ENCODE measurements around the gene PPARD.
"Not testable (repeated sequence)": the region's sequence is repeated elsewhere in the genome, so short reads cannot be mapped to it uniquely, and the experiment has no call there.

PPARD gene

GRCh38 chr6:35381132-35381531 is 38.8 kb downstream of the PPARD start:
- DNase-seq (ENCODE audit: low read depth, low spot score): no peak
- Histone ChIP-seq H3K27ac (no peak overlapping the region), H3K36me3 (ENCODE audit: insufficient read depth, low read length) (no peaks in the 10 kb centered on the region), H3K9me3 (ENCODE audit: low read depth, low read length) (no peaks in the 10 kb centered on the region), H3K4me3 (no peak overlapping the region), H3K9ac (ENCODE audit: insufficient read length) (no peak overlapping the region)
- TF ChIP-seq POLR2AphosphoS5 (IDR thresholded peaks at IDR 0.05; ENCODE audit: borderline replicate concordance, low read depth, low read length) (no peak), FOXP2 (optimal IDR thresholded peaks at IDR 0.05; ENCODE audit: control extremely low read depth, extremely low read length, insufficient read depth) (no peak), EZH2 (IDR thresholded peaks at IDR 0.05) (no peak)

- DNase-seq (ENCODE audit: low read depth, low spot score): no peak
- H3K9ac ChIP-seq (ENCODE audit: insufficient read length): no peak overlapping the region
- H3K4me3 ChIP-seq: no peak overlapping the region
- TF ChIP-seq EZH2 (IDR thresholded peaks at IDR 0.05) (no peak), POLR2AphosphoS5 (IDR thresholded peaks at IDR 0.05; ENCODE audit: borderline replicate concordance, low read depth, low read length) (no peak), FOXP2 (optimal IDR thresholded peaks at IDR 0.05; ENCODE audit: control extremely low read depth, extremely low read length, insufficient read depth) (no peak)
- H3K9me3 ChIP-seq (ENCODE audit: low read depth, low read length): no peaks in the 10 kb centered on the region
- H3K27ac ChIP-seq: no peak overlapping the region
- no peaks in the 10 kb centered on the region for H3K36me3 ChIP-seq (ENCODE audit: insufficient read depth, low read length)
These were observed 39.7 kb downstream of the PPARD start for GRCh38 chr6:35382015-35382414.

- Histone ChIP-seq H3K36me3 (ENCODE audit: insufficient read depth, low read length) (no peaks in the 10 kb centered on the region), H3K27ac (no peak overlapping the region), H3K9me3 (ENCODE audit: low read depth, low read length) (no peaks in the 10 kb centered on the region), H3K4me3 (no peak overlapping the region), H3K9ac (ENCODE audit: insufficient read length) (no peak overlapping the region)
- DNase-seq (ENCODE audit: low read depth, low spot score): no peak
- TF ChIP-seq FOXP2 (optimal IDR thresholded peaks at IDR 0.05; ENCODE audit: control extremely low read depth, extremely low read length, insufficient read depth) (no peak), POLR2AphosphoS5 (IDR thresholded peaks at IDR 0.05; ENCODE audit: borderline replicate concordance, low read depth, low read length) (no peak), EZH2 (IDR thresholded peaks at IDR 0.05) (no peak)
These were observed 43.3 kb downstream of the PPARD start for GRCh38 chr6:35385457-35386202.

- TF ChIP-seq FOXP2 (optimal IDR thresholded peaks at IDR 0.05; ENCODE audit: control extremely low read depth, extremely low read length, insufficient read depth) (no peak), EZH2 (IDR thresholded peaks at IDR 0.05) (no peak), POLR2AphosphoS5 (IDR thresholded peaks at IDR 0.05; ENCODE audit: borderline replicate concordance, low read depth, low read length) (no peak)
- Histone ChIP-seq H3K27ac (no peak overlapping the region), H3K9me3 (ENCODE audit: low read depth, low read length) (no peaks in the 10 kb centered on the region), H3K36me3 (ENCODE audit: insufficient read depth, low read length) (no peaks in the 10 kb centered on the region), H3K4me3 (no peak overlapping the region), H3K9ac (ENCODE audit: insufficient read length) (no peak overlapping the region)
- no peak for DNase-seq (ENCODE audit: low read depth, low spot score)
These were observed 44.6 kb downstream of the PPARD start for GRCh38 chr6:35386989-35387388.

- Histone ChIP-seq H3K36me3 (ENCODE audit: insufficient read depth, low read length) (no peaks in the 10 kb centered on the region), H3K9ac (ENCODE audit: insufficient read length) (no peak overlapping the region), H3K27ac (no peak overlapping the region), H3K9me3 (ENCODE audit: low read depth, low read length) (no peaks in the 10 kb centered on the region), H3K4me3 (no peak overlapping the region)
- no peak for DNase-seq (ENCODE audit: low read depth, low spot score)
- TF ChIP-seq FOXP2 (optimal IDR thresholded peaks at IDR 0.05; ENCODE audit: control extremely low read depth, extremely low read length, insufficient read depth): no peak
- TF ChIP-seq EZH2 (IDR thresholded peaks at IDR 0.05): no peak
- TF ChIP-seq POLR2AphosphoS5 (IDR thresholded peaks at IDR 0.05; ENCODE audit: borderline replicate concordance, low read depth, low read length): no peak
These were observed 45.7 kb downstream of the PPARD start for GRCh38 chr6:35388030-35388429.

GRCh38 chr6:35388772-35389352 is 46.5 kb downstream of the PPARD start:
- DNase-seq (ENCODE audit: low read depth, low spot score): no peak
- Histone ChIP-seq H3K9me3 (ENCODE audit: low read depth, low read length) (no peaks in the 10 kb centered on the region), H3K9ac (ENCODE audit: insufficient read length) (no peak overlapping the region), H3K36me3 (ENCODE audit: insufficient read depth, low read length) (no peaks in the 10 kb centered on the region), H3K4me3 (no peak overlapping the region), H3K27ac (no peak overlapping the region)
- TF ChIP-seq EZH2 (IDR thresholded peaks at IDR 0.05): no peak
- no peak for TF ChIP-seq POLR2AphosphoS5 (IDR thresholded peaks at IDR 0.05; ENCODE audit: borderline replicate concordance, low read depth, low read length)
- TF ChIP-seq FOXP2 (optimal IDR thresholded peaks at IDR 0.05; ENCODE audit: control extremely low read depth, extremely low read length, insufficient read depth): no peak

- H3K4me3 ChIP-seq; H3K27ac ChIP-seq; H3K9ac ChIP-seq (ENCODE audit: insufficient read length); DNase-seq (ENCODE audit: low read depth, low spot score); H3K9me3 ChIP-seq (ENCODE audit: low read depth, low read length); H3K36me3 ChIP-seq (ENCODE audit: insufficient read depth, low read length): not testable (repeated sequence)
These were observed 47.0 kb downstream of the PPARD start for GRCh38 chr6:35389386-35389785.

- no peak overlapping the region for H3K4me3 ChIP-seq
- H3K9me3 ChIP-seq (ENCODE audit: low read depth, low read length): no peaks in the 10 kb centered on the region
- no peak overlapping the region for H3K9ac ChIP-seq (ENCODE audit: insufficient read length)
- no peaks in the 10 kb centered on the region for H3K36me3 ChIP-seq (ENCODE audit: insufficient read depth, low read length)
- H3K27ac ChIP-seq: no peak overlapping the region
- TF ChIP-seq EZH2 (IDR thresholded peaks at IDR 0.05) (no peak), POLR2AphosphoS5 (IDR thresholded peaks at IDR 0.05; ENCODE audit: borderline replicate concordance, low read depth, low read length) (no peak), FOXP2 (optimal IDR thresholded peaks at IDR 0.05; ENCODE audit: control extremely low read depth, extremely low read length, insufficient read depth) (no peak)
- DNase-seq (ENCODE audit: low read depth, low spot score): no peak
These were observed 49.0 kb downstream of the PPARD start for GRCh38 chr6:35391240-35391968.
